ENCODE data around the gene BET1L.

GRCh38 chr11:201966-202365 lies 5.2 kb downstream of the BET1L start:
- TF ChIP-seq TCF4 (CRISPR knock-in tag; IDR thresholded peaks at IDR 0.05; ENCODE audit: borderline replicate concordance), result no peak
- TF ChIP-seq TSHZ2 (CRISPR knock-in tag; IDR thresholded peaks at IDR 0.05), result no peak
- TF ChIP-seq CSDC2 (CRISPR knock-in tag; IDR thresholded peaks at IDR 0.05), result no peak
- TF ChIP-seq SNAI2 (CRISPR knock-in tag; IDR thresholded peaks at IDR 0.05), result no peak
- no peak for TF ChIP-seq ISL1 (CRISPR knock-in tag; IDR thresholded peaks at IDR 0.05)

Measured in SK-N-SH treated with all-trans-retinoic acid at 6 μM for 48 hours (cell line).